RWPE2 (cell line): ENCODE results near the gene ALX4.

ENCODE experiments used
- ATAC-seq: fragments of 200-7000 bp; cut with Tn5 transposase; 3 replicates; pipeline ENCODE4 v1.9.1; 2021; ENCODE audit warnings: low read depth
- DNase-seq: peaks from one replicate; pipeline ENCODE4 v3.0.0-alpha.2; 2020; ENCODE audit warnings: low spot score
- H3K27ac ChIP-seq: fragments of 450-650 bp; 2 replicates; pipeline ENCODE4 v1.5.1; 2017; ENCODE audit warnings: mild to moderate bottlenecking; ENCODE audit not compliant: poor library complexity, severe bottlenecking
- H3K27me3 ChIP-seq: fragments of 250-450 bp; sonication (Bioruptor Pico); 2 replicates; pipeline ENCODE4 v1.5.1; 2021; ENCODE audit warnings: mild to moderate bottlenecking, moderate library complexity; ENCODE audit not compliant: insufficient read depth, poor library complexity, severe bottlenecking
- H3K36me3 ChIP-seq: fragments of 250-450 bp; sonication (Bioruptor Pico); 2 replicates; pipeline ENCODE4 v1.5.1; 2020; ENCODE audit warnings: low read depth, mild to moderate bottlenecking, moderate library complexity
- H3K4me1 ChIP-seq: fragments of 250-450 bp; sonication (Bioruptor Pico); 2 replicates; pipeline ENCODE4 v1.5.1; 2021; ENCODE audit warnings: mild to moderate bottlenecking, moderate library complexity; ENCODE audit not compliant: insufficient read depth, poor library complexity, severe bottlenecking
- H3K4me3 ChIP-seq: fragments of 250-450 bp; sonication (Bioruptor Pico); 2 replicates; pipeline ENCODE4 v1.5.1; 2021; ENCODE audit warnings: mild to moderate bottlenecking, moderate library complexity; ENCODE audit not compliant: severe bottlenecking
- H3K9me3 ChIP-seq: fragments of 250-450 bp; sonication (Bioruptor Pico); 2 replicates; pipeline ENCODE4 v1.5.1; 2021; ENCODE audit warnings: mild to moderate bottlenecking, moderate library complexity; ENCODE audit not compliant: severe bottlenecking
- TF ChIP-seq, protein P1 (sequence below): fragments of 450-650 bp; IDR thresholded peaks from one replicate; pipeline ENCODE4 v1.5.1; 2017; ENCODE audit warnings: mild to moderate bottlenecking, moderate library complexity; ENCODE audit not compliant: poor library complexity, severe bottlenecking

Gene ALX4

DNA sequence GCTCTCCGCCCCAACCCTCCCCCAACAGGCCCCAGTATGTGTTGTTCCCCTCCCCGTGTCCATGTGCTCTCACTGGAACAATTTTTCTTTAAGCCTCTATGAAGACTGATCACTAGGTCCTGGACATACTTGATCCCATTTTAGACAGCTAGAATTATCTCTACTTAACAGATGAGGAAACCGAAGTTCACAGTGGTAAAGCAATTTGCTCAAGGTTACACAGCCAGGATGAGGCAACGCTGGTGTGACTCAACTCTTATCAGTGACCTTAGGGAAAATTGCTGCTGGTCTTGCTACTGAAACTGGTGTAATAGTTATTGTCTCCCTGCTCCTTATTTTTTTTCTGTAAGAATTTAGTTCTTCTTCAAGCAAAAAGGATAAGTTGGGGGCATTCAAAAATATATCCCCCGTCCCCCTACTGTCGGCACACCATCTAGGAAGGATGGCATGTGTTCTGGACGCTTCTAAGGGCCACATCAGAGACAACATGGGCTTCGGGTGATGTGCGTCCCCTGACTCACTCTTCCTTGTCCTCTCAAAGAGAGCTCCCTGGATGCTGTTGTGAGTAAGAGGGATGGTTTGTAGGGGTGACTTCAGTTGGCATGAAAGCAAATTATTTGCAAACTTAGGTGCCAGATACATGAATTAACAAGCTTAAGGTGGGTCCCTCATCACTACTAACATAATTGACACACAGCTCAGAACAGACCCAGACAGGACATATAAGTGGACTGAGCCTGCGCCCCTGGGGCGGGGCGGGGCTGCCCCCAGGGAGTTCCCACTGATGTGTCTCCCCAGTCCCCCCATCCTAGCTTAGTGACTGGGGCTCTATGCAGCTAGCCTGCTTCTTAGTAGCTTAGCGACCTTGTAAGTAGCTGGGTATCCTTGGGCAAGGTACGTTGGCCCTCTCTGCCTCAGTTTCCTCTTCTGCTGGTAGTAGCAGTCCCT lies 23.6 kb upstream of the ALX4 start:
- ATAC-seq = 0 out of 3 replicates have a peak, but pooled peaks have one; percentile 35

DNA sequence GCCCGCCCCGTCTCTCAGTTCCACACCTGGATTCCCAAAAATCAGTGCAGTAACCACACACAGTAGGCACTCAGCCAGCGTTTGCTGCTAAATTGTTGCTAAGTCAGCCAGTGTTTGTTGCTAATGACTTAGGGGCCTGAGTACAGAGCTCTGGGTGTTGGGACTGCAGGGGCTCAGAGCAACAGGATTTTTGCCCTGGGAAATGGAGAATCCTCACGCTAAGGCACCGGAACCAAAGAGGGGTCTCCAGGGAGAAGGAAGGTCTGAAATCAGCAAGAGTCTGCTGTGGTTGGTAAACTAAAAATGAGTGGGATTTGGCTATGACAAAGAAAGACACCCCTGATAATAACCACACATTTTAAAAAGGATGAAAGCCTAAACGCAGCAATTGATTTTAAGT lies 22.7 kb upstream of the ALX4 start:
- no peak overlapping the region for H3K4me3 ChIP-seq
- H3K36me3 ChIP-seq = no peaks in the 10 kb centered on the region
- TF ChIP-seq, protein P1, sequence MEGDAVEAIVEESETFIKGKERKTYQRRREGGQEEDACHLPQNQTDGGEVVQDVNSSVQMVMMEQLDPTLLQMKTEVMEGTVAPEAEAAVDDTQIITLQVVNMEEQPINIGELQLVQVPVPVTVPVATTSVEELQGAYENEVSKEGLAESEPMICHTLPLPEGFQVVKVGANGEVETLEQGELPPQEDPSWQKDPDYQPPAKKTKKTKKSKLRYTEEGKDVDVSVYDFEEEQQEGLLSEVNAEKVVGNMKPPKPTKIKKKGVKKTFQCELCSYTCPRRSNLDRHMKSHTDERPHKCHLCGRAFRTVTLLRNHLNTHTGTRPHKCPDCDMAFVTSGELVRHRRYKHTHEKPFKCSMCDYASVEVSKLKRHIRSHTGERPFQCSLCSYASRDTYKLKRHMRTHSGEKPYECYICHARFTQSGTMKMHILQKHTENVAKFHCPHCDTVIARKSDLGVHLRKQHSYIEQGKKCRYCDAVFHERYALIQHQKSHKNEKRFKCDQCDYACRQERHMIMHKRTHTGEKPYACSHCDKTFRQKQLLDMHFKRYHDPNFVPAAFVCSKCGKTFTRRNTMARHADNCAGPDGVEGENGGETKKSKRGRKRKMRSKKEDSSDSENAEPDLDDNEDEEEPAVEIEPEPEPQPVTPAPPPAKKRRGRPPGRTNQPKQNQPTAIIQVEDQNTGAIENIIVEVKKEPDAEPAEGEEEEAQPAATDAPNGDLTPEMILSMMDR = no peak
- H3K9me3 ChIP-seq = no peaks in the 10 kb centered on the region
- no peak for ATAC-seq
- peaks cover 75% of the 10 kb centered on the region for H3K27me3 ChIP-seq
- DNase-seq = no peak
- no peak overlapping the region for H3K27ac ChIP-seq
- H3K4me1 ChIP-seq = no peaks in the 10 kb centered on the region

More for the DNA sequence above, 23.6 kb upstream of the ALX4 start:
- Histone ChIP-seq H3K4me1 (no peaks in the 10 kb centered on the region), H3K27ac (no peak overlapping the region), H3K4me3 (no peak overlapping the region), H3K9me3 (no peaks in the 10 kb centered on the region), H3K27me3 (peaks cover 75% of the 10 kb centered on the region), H3K36me3 (no peaks in the 10 kb centered on the region)
- no peak for DNase-seq
- TF ChIP-seq, protein P1 = no peak

DNA sequence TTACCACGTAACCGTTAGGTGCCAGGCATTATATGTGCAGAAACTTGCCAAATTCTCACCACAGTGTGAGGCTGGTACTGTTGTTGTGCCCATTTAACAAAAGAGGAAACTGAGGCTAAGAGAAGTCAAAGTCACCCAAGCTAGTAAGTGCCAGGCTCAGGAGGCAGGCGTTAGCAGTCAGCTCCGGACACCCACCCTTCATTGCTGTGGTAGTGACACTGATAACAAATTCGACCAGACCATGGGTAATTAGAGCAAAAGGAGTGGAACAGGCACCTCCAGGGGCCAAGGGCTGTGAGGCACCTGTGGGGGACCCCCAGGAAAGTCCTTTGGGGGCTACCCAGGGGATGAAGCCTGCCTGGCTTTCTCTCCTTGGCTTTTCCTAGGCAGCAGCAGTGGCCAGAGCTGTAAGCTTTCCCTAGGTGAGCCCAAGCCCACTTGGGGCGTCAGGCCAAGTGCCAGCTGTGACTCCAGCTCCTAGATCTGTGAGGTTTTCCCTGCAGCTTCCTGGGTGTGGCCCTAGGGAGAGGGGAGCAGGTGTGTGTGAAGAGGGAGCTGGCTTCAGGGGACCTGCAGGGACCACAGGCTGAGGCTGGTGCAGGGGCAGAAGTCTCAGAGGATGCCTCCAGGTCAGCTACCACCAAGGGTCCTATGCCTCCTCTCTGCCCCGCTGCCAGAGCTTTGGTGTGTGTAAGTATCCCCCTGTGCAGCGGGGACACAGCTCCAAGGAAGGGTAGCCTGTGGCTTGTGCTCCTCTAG lies 19.7 kb upstream of the ALX4 start:
- H3K9me3 ChIP-seq = no peaks in the 10 kb centered on the region
- no peak overlapping the region for H3K27ac ChIP-seq
- no peak overlapping the region for H3K4me3 ChIP-seq
- H3K27me3 ChIP-seq = peaks cover 75% of the 10 kb centered on the region
- no peak for ATAC-seq
- no peaks in the 10 kb centered on the region for H3K4me1 ChIP-seq
- DNase-seq = no peak
- TF ChIP-seq, protein P1 = no peak
- no peaks in the 10 kb centered on the region for H3K36me3 ChIP-seq

DNA sequence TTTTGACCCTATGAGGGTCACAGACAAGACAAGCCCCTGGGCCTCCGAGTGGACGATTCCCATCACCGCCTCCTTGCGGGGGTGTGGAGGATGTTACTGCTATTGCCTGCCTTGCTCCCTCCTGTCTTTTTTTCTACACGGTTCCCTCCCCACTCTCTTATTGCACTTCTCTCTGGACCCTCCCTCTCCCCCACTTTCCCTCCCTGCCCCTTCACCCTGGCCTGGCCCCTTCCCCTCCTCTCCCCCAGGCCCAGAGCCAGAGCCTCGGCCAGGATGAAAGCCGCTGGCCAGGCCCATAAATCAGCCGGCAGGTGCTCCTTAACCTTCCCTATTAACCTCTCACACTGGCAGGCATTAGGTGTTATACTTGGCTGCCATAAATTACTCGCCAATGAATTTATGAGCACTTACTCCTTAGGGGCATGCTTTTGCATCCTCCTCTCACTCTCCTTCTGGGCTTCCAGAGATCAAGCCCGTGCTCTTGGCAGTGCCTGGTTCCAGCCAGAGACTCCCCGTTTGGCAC lies 18.3 kb upstream of the ALX4 start:
- TF ChIP-seq, protein P1 = no peak
- H3K36me3 ChIP-seq = no peaks in the 10 kb centered on the region
- H3K9me3 ChIP-seq = no peaks in the 10 kb centered on the region
- DNase-seq = no peak
- H3K4me3 ChIP-seq = no peak overlapping the region
- H3K4me1 ChIP-seq = no peaks in the 10 kb centered on the region
- no peak for ATAC-seq
- H3K27ac ChIP-seq = no peak overlapping the region
- peaks cover 82% of the 10 kb centered on the region for H3K27me3 ChIP-seq
